ENCODE data around the gene PSMC6. TPM values are rescaled to one million over a fixed set of nuclear protein-coding genes. Genes with fewer than 3 reads are reported as not detected.
A peak's percentile ranks its signal among the peaks of the same experiment; 100 is the strongest.

PSMC6 gene
- polyA plus RNA-seq, 3 donors: 46.9 to 64.3 (median 48.6) TPM

DNA sequence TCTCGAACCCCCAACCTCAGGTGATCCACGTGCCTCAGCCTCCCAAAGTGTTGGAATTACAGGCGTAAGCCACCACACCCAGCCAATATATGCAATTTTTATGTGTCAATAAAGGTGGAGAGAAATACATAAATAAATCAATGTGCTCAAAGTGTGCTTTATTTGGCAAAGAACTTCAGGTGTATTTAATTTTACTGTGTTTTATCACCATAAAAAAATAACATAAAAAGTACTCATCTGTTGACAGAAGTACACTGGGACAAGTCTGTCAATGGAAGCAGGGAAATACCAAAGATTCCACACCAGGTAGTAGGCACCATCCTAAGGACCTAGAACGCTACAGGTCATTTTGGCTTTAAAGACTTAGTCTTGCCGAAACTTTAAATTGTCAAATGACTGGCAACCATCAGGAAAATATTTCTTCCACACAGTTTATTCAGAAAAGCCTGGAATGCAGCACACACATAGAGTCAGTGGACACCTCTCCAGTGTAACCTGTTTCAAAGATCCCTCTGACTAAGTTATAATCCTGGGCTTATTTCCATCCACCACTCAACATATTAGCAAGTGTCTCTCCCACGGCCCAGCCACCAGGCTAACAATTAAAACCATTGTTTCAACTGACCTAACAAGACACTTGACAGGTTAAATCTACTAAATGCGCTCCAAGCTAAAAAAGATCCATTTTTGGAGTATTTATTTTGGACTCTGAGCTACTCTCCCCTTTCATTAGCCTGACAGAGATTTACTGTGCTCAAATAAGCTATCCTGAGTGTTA lies 15.8 kb upstream of the PSMC6 start:
- peaks cover 92% of the 10 kb centered on the region for H3K79me2 ChIP-seq (ENCODE audit: insufficient read depth, low read length)
- no peaks in the 10 kb centered on the region for H3K27me3 ChIP-seq (ENCODE audit: control insufficient read depth in 2 of 2, insufficient read depth in 2 of 2, low read length in 2 of 2)
- Mint-ChIP-seq H3K4me3 (no peak overlapping the region), H3K27ac (peak overlapping the region in 1 of 7 donors; percentile 53), H3K27me3 (ENCODE audit: low read depth in 3 of 3) (peaks cover 0 to 1% (median 0%) of the 10 kb centered on the region in 3 donors), H3K4me1 (peaks cover 42% of the 10 kb centered on the region), H3K36me3 (peaks cover 3 to 6% of the 10 kb centered on the region in 2 donors), H3K9me3 (no peaks in the 10 kb centered on the region)
- H2AFZ ChIP-seq (ENCODE audit: insufficient read depth, low read depth, low read length, poor library complexity, severe bottlenecking): no peak overlapping the region
- H3K9ac ChIP-seq (ENCODE audit: insufficient read depth, low read length, poor library complexity, severe bottlenecking): no peak overlapping the region
- no peak for DNase-seq
- H3K27ac ChIP-seq (ENCODE audit: low read depth in 1 of 2, low read length in 2 of 2): no peak overlapping the region
- H3K4me3 ChIP-seq (replicated peaks in 1 of 3; ENCODE audit: low read depth in 2 of 3, low read length in 3 of 3): no peak overlapping the region
- no peaks in the 10 kb centered on the region for H3K36me3 ChIP-seq (replicated peaks in 1 of 2; ENCODE audit: control insufficient read depth in 1 of 2, insufficient read depth in 2 of 2, low read length in 2 of 2)
- TF ChIP-seq CTCF (IDR thresholded peaks at IDR 0.05): no peak
- intact Hi-C loops (cut with micrococcal nuclease): loop anchor here in 1 of 2 donors (10.0 kb wide), 1 partner anchor 376 kb away; the partner anchor contains the start of gene PTGER2
- H3K9me3 ChIP-seq (replicated peaks in 1 of 2; ENCODE audit: control insufficient read depth in 1 of 2, insufficient read depth in 1 of 2, low read length in 2 of 2): no peaks in the 10 kb centered on the region
- H4K20me1 ChIP-seq (ENCODE audit: insufficient read depth, low read length): peaks cover 69% of the 10 kb centered on the region
- peaks cover 27 to 33% of the 10 kb centered on the region in 2 donors for H3K4me1 ChIP-seq (ENCODE audit: control insufficient read depth in 1 of 2, insufficient read depth in 2 of 2, low read length in 2 of 2)
- WGBS (ENCODE audit: insufficient coverage): 93% methylated on average over 3 of the region's 7 CpGs
- no peak overlapping the region for H3K4me2 ChIP-seq (replicated peaks; ENCODE audit: extremely low read depth, low read length, poor library complexity, severe bottlenecking)

DNA sequence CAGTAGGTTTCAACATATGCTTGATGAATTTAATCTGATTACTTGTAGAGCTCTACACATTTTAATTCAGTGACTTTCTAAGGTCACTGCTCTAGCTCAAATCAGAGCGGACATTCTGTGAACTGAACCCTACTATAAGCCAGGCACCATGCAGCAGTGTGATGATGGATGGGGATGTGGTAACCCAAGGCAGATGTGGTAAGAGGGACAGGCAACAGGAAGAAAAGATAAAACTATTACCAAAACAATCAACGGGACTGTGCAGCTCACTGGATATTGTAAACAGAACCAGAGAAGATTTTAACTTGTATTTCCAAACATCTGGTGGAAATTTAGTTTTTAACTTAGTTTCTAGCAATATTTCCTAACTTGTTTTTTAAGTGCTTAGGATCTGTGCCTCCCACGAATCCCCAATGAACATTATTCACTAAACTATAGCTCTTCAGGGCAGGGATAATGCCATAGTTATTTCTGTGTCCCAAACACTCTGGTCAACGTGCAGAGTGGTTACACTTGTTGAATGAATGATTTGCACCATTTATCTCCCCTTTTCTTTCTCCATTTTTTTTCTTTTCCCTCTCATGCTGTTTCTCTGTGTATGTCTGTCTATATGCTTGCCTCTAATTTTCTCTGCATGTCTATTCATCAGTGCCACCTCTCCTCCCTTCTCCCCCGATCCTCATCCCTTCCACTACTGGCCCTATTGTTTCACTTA lies 14.6 kb upstream of the PSMC6 start:
- Mint-ChIP-seq H3K27me3 (ENCODE audit: low read depth in 3 of 3) (no peaks in the 10 kb centered on the region), H3K36me3 (peaks cover 3 to 6% of the 10 kb centered on the region in 2 donors), H3K4me3 (peak overlapping the region in 1 of 2 donors; percentile 2), H3K27ac (peak overlapping the region in 5 of 7 donors; percentile 7 to 78 (median 41)), H3K9me3 (no peaks in the 10 kb centered on the region), H3K4me1 (peaks cover 49% of the 10 kb centered on the region)
- H3K4me1 ChIP-seq (ENCODE audit: control insufficient read depth in 1 of 2, insufficient read depth in 2 of 2, low read length in 2 of 2): peaks cover 39 to 45% of the 10 kb centered on the region in 2 donors
- intact Hi-C loops (cut with micrococcal nuclease): loop anchor here in 1 of 2 donors (10.0 kb wide), 1 partner anchor 378 kb away; the partner anchor contains the start of gene PTGER2
- peak overlapping the region in 1 of 3 experiments; percentile 9 for H3K4me3 ChIP-seq (replicated peaks in 1 of 3; ENCODE audit: low read depth in 2 of 3, low read length in 3 of 3)
- H3K79me2 ChIP-seq (ENCODE audit: insufficient read depth, low read length): peaks cover 80% of the 10 kb centered on the region
- H3K27ac ChIP-seq (ENCODE audit: low read depth in 1 of 2, low read length in 2 of 2): peak overlapping the region in 1 of 2 donors; percentile 12
- H3K4me2 ChIP-seq (replicated peaks; ENCODE audit: extremely low read depth, low read length, poor library complexity, severe bottlenecking): peak overlapping the region; percentile 2
- H4K20me1 ChIP-seq (ENCODE audit: insufficient read depth, low read length): peaks cover 57% of the 10 kb centered on the region
- no peak for TF ChIP-seq CTCF (IDR thresholded peaks at IDR 0.05)
- H2AFZ ChIP-seq (ENCODE audit: insufficient read depth, low read depth, low read length, poor library complexity, severe bottlenecking): no peak overlapping the region
- H3K9ac ChIP-seq (ENCODE audit: insufficient read depth, low read length, poor library complexity, severe bottlenecking): no peak overlapping the region
- peak; percentile 47 to 53 (median 52) for DNase-seq
- H3K36me3 ChIP-seq (replicated peaks in 1 of 2; ENCODE audit: control insufficient read depth in 1 of 2, insufficient read depth in 2 of 2, low read length in 2 of 2): no peaks in the 10 kb centered on the region
- WGBS (ENCODE audit: insufficient coverage): no CpG with 5 or more reads among the region's 5 CpGs
- H3K27me3 ChIP-seq (ENCODE audit: control insufficient read depth in 2 of 2, insufficient read depth in 2 of 2, low read length in 2 of 2): no peaks in the 10 kb centered on the region
- no peaks in the 10 kb centered on the region for H3K9me3 ChIP-seq (replicated peaks in 1 of 2; ENCODE audit: control insufficient read depth in 1 of 2, insufficient read depth in 1 of 2, low read length in 2 of 2)

All from CD14-positive monocyte (primary cell).